ENCODE results near the gene MEOX1. TPM values are rescaled to one million over a fixed set of nuclear protein-coding genes. Genes with fewer than 3 reads are reported as not detected.

Gene MEOX1
- total RNA-seq, 1 experiment from 2014 or later: 0.84 TPM

DNA sequence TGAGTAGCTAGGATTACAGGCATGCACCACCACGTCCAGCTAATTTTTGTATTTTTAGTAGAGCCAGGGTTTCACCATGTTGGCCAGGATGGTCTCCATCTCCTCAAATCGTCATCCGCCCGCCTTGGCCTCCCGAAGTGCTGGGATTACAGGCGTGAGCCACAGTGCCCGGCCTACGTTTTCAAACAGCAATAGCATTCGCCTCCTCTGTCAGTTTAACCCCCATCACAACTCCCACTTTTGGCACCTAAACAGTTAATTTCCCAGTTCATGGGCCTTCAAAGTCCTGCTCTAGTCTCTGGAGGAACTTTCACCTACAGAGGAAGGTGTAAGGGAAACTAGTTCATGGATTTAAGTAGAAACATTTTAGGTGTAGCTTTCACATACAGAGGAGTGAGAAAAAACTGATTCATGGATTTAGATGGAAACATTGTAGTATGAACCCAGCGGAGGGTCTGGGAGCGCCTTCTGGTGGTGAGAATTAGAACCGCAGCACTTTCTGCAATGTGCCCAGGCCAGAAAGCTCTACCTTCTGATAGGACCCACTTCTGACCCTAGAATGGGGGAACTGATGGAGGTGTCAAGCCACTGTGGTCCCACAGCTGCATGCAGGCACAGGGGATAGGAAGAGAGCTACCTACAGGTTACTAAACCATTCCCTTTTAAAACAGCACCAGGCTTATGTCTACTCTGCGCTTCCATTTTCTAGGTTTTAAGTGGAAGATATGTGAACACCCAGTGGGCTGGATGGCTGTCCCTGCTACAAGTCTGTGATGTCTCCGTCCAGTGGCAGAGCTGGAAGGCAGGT lies 12.0 kb upstream of the MEOX1 start:
- intact Hi-C loops (cut with micrococcal nuclease): loop anchor here (1.0 kb wide), 2 partner anchors 97 to 153 kb away; no protein-coding TSS in a partner anchor
- no peak overlapping the region for H3K4me3 ChIP-seq (ENCODE audit: low read length)
- ChIA-PET CTCF (interaction anchor here (0.6 to 1.6 kb wide), 11 partner anchors 21 to 467 kb away, joined by 3 to 41 read pairs (median 4); no protein-coding TSS in a partner anchor), POLR2A (ENCODE audit: unreplicated experiment) (interaction anchor here (0.6 kb wide), 2 partner anchors 54 to 97 kb away, joined by 3 to 5 read pairs; no protein-coding TSS in a partner anchor)
- peaks cover 23% of the 10 kb centered on the region for H3K4me1 ChIP-seq (ENCODE audit: insufficient read depth, low read length)
- H3K36me3 ChIP-seq (ENCODE audit: low read depth, low read length): no peaks in the 10 kb centered on the region
- H3F3A ChIP-seq (ENCODE audit: low read length, unreplicated experiment): no peaks in the 10 kb centered on the region
- DNase-seq (peak; percentile 90), ATAC-seq (peak; percentile 51)
- H2AFZ ChIP-seq (ENCODE audit: low read length): no peak overlapping the region
- H3K27me3 ChIP-seq (ENCODE audit: low read length): no peaks in the 10 kb centered on the region
- H4K20me1 ChIP-seq (ENCODE audit: low read length): no peaks in the 10 kb centered on the region
- no peak for TF ChIP-seq EZH2phosphoT487 (IDR thresholded peaks at IDR 0.05; ENCODE audit: borderline replicate concordance, low read length)
- TF ChIP-seq, protein P1, sequence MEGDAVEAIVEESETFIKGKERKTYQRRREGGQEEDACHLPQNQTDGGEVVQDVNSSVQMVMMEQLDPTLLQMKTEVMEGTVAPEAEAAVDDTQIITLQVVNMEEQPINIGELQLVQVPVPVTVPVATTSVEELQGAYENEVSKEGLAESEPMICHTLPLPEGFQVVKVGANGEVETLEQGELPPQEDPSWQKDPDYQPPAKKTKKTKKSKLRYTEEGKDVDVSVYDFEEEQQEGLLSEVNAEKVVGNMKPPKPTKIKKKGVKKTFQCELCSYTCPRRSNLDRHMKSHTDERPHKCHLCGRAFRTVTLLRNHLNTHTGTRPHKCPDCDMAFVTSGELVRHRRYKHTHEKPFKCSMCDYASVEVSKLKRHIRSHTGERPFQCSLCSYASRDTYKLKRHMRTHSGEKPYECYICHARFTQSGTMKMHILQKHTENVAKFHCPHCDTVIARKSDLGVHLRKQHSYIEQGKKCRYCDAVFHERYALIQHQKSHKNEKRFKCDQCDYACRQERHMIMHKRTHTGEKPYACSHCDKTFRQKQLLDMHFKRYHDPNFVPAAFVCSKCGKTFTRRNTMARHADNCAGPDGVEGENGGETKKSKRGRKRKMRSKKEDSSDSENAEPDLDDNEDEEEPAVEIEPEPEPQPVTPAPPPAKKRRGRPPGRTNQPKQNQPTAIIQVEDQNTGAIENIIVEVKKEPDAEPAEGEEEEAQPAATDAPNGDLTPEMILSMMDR (conservative IDR thresholded peaks at IDR 0.05; ENCODE audit: low read depth, low read length): peak; percentile 99
- H3K4me2 ChIP-seq (ENCODE audit: low read length): no peak overlapping the region
- H3K9ac ChIP-seq (ENCODE audit: low read length): no peak overlapping the region
- BruUV-seq (replicated peaks): no TSS peak
- no peaks in the 10 kb centered on the region for H3K79me2 ChIP-seq (ENCODE audit: low read length)
- H3K9me2 ChIP-seq (replicated peaks; ENCODE audit: low read length): no peaks in the 10 kb centered on the region
- H3K9me3 ChIP-seq (ENCODE audit: low read length): no peaks in the 10 kb centered on the region
- H3K27ac ChIP-seq (ENCODE audit: low read length): no peak overlapping the region

DNA sequence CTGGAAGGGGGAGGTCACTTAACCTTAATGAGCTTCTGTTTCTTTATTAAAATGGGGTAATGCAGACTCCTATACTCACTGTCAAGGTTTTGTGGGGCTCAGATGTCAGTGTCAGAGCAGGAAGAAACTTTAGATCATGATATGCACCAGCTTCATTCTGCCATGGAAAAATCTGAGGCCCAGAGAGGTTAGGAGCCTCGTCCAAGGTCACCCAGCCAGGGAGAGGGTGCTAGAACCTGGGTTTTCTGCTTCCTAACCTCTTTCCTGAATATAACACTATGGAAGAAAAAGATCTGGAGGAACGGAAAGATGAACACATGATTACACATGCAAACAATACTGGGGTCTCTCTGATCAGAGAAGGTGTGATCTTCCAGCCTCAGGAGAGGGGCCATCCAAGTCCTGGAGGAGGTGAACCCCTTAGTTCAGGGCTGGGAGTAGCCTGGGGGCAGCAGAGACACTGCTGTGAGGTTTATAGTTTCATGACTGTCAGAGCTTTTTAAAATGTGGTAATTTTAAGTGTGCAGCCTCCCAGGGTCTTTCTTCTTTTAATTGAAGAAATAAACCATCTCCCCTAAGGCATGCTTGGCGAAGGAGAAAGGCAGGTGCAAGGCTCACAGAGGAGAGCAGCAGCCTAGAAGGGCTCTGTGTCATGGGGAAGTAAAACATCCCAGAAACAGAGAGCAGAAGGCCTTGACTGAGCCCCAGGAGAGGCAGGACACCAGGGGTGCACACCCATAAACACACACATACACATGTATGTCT lies 10.2 kb upstream of the MEOX1 start:
- no peak overlapping the region for H2AFZ ChIP-seq (ENCODE audit: low read length)
- no TSS peak for BruUV-seq (replicated peaks)
- no peaks in the 10 kb centered on the region for H3K9me3 ChIP-seq (ENCODE audit: low read length)
- TF ChIP-seq EZH2phosphoT487 (IDR thresholded peaks at IDR 0.05; ENCODE audit: borderline replicate concordance, low read length) (no peak), EZH2 (IDR thresholded peaks at IDR 0.05; ENCODE audit: low read length, unreplicated experiment) (no peak)
- TF ChIP-seq, protein P1 (conservative IDR thresholded peaks at IDR 0.05; ENCODE audit: low read depth, low read length): no peak
- no peak overlapping the region for H3K9ac ChIP-seq (ENCODE audit: low read length)
- no peak overlapping the region for H3K27ac ChIP-seq (ENCODE audit: low read length)
- no peaks in the 10 kb centered on the region for H3K36me3 ChIP-seq (ENCODE audit: low read depth, low read length)
- H3K4me2 ChIP-seq (ENCODE audit: low read length): no peak overlapping the region
- ChIA-PET CTCF (interaction anchor here (0.5 to 0.6 kb wide), 2 partner anchors 18 kb away, joined by 3 to 6 read pairs; no protein-coding TSS in a partner anchor), POLR2A (ENCODE audit: unreplicated experiment) (no interaction called here)
- H3K4me1 ChIP-seq (ENCODE audit: insufficient read depth, low read length): peaks cover 33% of the 10 kb centered on the region
- no peaks in the 10 kb centered on the region for H4K20me1 ChIP-seq (ENCODE audit: low read length)
- ATAC-seq (no peak), DNase-seq (no peak)
- no peaks in the 10 kb centered on the region for H3K79me2 ChIP-seq (ENCODE audit: low read length)
- no peaks in the 10 kb centered on the region for H3F3A ChIP-seq (ENCODE audit: low read length, unreplicated experiment)
- no peak overlapping the region for H3K4me3 ChIP-seq (ENCODE audit: low read length)
- H3K9me2 ChIP-seq (replicated peaks; ENCODE audit: low read length): no peaks in the 10 kb centered on the region
- no peaks in the 10 kb centered on the region for H3K27me3 ChIP-seq (ENCODE audit: low read length)
- intact Hi-C loops (cut with micrococcal nuclease): no loop called here

All from PC-3 (cell line).